GM19043 (cell line): ENCODE results near the gene PHLDA2.
"Not testable (repeated sequence)": the region's sequence is repeated elsewhere in the genome, so short reads cannot be mapped to it uniquely, and the experiment has no call there.

ENCODE experiments used
- ATAC-seq: cut with Tn5 transposase; IDR thresholded peaks from one replicate; pipeline ENCODE4 v1.9.1; 2021; ENCODE audit warnings: low read depth; ENCODE audit not compliant: unreplicated experiment

The PHLDA2 gene

DNA sequence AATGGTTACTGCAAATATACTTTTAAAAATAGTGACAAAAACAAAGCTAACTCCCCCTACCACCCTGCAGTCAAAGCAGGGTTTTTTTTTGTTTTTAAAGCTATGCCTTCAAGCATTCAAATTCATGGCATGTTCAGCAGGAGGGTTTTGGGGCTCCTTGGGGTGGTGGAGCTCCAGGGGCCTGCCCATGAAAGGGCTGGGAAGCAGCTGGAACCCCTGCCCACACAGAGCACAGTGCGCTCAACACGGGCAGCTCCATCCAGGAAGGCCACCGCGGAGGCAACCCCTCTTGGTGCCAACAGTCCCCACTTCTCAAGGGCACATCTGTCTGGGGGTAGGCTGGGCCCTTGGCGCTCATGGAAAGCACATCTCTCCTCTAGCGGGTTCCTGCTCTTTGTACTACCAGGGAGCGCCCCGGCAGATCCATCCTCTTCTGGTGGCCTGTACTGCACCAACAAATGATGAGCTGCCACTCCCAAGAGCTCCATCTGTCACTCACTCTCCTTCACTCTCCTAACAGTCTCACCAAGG is 16.6 kb upstream of the PHLDA2 start:
- no peak for ATAC-seq

DNA sequence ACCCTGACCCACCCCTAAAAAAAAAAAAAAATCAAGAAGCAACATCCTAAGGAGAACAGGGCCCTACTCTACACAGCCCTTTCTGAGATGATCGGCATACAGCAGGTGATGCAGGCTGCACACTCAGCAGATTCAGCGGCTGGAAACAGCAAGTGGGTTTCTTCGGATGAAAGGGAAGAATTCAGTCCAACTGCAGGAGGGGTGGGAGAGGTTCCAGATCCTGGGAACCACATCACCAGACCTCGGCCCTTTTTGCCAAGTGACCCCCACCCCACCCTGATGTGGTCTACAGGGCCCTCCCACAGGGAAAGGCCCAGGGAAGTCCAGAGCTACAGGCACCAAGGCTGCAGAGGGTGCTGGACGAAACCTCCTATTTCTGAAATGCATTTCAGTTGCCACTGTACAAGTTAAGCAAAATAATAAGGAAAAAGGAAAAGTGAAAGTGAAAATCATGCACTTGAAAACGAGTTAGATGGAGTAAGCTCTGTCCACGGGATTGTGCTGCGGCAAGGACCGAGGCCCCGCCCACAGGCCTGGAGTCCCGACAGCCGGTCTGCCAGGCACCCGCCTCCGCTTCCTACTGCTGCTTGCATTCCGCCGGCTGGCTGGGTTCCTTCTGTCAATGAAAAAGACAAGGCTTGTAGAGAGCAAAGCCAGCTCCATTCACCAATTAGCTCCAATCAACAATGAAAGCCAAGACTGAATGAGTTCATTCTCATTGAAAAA is 16.0 kb upstream of the PHLDA2 start:
- ATAC-seq = no peak

- no peak for ATAC-seq
Measured at GRCh38 chr11:2944530-2944929, 15.3 kb upstream of the PHLDA2 start.

GRCh38 chr11:2943711-2944118 is 14.5 kb upstream of the PHLDA2 start:
- ATAC-seq = no peak

DNA sequence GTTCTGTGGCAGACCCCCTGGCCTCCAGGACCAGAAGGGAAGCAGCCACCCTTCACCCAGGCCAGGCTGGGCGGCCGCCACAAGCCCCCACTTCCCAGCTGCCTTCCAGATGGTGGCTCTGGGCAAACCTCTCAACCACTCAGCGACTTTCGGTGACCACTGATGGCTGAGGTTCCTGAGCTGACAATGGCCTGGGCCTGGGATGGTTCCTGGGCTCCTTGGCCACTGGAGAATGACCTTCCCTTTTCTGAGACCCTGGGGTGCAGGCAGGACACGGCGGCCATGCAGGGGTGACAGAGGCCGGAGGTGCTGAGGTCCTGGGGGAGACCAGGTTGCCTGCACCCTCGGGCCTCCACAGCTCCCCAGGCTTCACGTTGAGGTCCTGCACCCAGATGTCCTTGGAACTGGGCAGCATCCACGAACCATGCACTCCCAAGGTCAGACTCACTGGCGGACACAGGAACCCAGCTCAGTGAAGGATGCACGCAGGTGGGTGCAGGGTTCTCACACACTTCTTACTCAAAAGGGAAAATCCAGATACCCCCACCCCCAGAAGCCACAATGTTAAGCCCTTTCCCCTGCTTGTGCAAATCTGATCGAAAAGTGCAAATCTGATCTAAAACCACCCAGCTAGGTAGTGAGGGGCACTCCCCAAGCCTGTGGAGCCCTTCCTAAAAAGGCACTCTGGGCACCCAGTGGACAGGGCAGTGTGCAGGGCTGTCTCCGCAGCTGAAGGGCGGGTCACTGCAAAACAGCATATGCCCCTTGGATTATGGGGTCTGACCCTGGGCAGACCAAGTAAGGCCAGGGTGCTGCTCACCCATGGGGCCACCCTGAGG is 13.9 kb upstream of the PHLDA2 start:
- ATAC-seq = no peak

- no peak for ATAC-seq
Measured at GRCh38 chr11:2942447-2942846, 13.2 kb upstream of the PHLDA2 start.

DNA sequence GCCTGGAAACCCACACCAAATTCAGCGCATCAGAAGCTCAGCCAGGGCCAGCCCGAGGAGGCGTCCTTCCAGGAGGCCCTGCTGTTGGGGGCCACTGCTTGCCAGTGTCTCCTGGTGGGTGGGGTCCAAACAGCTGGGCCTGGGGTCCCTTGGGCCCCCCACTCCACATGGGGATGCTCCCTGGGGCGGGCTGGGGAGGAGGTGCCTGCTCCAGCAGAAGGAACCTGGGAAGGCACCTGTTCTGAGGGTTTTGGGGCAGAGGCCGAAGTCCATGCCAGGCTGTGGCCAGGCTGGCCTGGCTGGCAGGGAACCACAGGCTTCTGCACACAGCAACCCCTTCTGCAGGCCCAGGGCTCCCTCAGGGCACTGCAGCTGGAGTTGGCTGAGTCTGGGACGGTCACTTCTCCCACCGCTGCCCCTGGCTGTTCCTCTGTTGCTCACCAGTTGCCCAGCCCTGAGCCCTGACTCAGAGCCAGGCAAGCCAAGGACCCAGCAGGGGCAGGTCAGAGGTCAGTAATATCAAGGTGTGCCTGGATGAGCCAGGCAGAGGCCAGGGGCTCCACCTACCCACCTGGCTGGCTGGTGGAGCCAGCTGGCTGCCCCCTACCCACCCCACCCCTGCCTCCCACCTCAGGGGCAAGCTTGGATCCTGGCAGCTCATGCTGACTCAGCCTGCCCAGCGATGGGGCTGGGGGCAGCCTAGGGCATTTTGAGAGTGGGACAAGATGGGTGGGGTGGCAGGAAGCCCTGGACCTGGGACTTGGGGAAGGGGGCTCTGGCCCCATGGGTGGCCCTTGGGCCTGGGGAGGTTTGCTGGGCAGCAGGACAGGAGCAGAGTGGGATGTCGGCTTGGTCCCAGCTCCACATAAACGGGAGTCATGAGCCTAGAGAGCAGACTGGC is 12.0 kb upstream of the PHLDA2 start:
- ATAC-seq = no peak

GRCh38 chr11:2940147-2940920 is 11.1 kb upstream of the PHLDA2 start:
- ATAC-seq = no peak

GRCh38 chr11:2938458-2939418 is 9.5 kb upstream of the PHLDA2 start:
- ATAC-seq = not testable (repeated sequence)

GRCh38 chr11:2937641-2938457 is 8.6 kb upstream of the PHLDA2 start:
- not testable (repeated sequence) for ATAC-seq

DNA sequence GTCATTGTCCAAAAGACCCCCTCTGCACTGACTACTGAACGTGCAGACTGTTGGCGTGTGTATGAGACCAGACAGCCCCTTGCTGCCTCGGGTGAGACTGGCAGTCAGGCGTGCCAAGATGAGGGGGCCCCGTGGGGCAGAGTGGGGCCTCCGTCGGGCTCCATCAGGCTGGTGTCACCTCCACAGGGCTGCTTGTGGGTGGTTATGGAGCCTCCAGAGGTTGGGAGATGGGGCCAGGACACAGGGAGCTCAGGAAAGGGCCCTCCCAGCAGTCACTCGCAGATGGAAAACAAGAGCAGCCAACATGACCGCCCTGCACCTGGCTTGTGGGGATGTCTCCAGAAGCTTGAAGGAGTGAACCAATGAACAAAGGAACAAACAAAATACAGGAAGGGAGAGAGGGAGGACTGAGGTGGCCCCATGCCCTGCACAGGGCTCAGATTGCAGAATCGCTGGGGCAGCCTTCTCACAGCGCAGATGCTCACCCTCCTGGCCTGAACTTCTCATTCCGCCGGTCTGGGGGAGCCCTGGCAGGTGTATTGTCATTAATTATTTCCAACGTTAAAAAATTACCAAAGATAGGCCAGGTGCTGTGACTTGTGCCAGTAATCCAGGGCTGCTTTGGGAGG is 5.5 kb upstream of the PHLDA2 start:
- no peak for ATAC-seq

DNA sequence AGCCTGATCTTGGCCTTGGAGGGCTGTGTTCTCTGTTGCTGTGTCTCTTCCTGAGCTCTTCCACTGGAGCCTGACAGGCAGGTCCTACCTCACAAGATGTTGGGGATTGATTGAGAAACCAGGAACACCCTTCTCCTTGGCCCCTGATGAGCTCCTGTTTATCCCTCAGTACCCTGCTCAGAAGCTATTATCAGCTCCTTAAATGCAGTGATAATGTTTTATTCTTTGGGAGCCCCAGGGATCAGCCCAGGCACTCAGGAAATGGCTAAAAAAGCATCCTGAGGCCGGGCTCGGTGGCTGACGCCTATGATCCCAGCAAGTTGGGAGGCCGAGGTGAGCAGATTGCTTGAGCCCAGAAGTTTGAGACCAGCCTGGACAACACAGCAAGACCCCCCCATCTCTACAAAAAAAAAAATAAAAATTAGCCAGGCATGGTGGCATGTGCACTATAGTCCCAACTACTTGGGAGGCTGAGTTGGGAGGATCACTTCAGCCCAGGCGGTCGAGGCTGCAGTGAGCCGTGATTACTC is 4.9 kb upstream of the PHLDA2 start:
- ATAC-seq = no peak

- ATAC-seq = no peak
Measured at GRCh38 chr11:2933375-2934020, 4.3 kb upstream of the PHLDA2 start.

- no peak for ATAC-seq
Measured at GRCh38 chr11:2932850-2933251, 3.6 kb upstream of the PHLDA2 start.

- ATAC-seq = no peak
Measured at GRCh38 chr11:2931771-2932738, 2.8 kb upstream of the PHLDA2 start.

DNA sequence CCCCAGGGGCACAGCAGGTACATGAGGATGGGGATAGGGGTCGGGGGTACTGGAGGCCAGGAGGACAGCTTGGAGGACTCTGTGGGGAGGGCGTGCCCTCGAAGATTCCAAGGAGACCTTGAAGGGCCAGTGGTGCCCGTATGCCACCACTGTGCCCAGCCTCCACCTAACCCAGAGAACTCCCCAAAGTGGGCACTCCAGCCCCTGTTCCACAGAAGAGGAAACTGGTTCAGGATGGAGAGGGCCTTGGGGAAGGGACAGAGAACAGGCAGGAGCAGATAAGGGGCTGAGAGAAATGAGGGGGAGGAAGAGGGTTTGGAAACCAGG is 2.2 kb upstream of the PHLDA2 start:
- no peak for ATAC-seq
